Smooth muscle cell (in vitro differentiated cells): ENCODE measurements around the gene HIGD1A. TPM values are rescaled to one million over a fixed set of nuclear protein-coding genes. Genes with fewer than 3 reads are reported as not detected.

Experiments used
- DNase-seq: peaks from one replicate; lab custom pipeline; 2025; ENCODE audit not compliant: unreplicated experiment; lab: John Stamatoyannopoulos, UW
- H2AFZ ChIP-seq: fragments of 200-600 bp; sonication (generic); 2 replicates; pipeline ENCODE4 v1.6.0; 2016; ENCODE audit warnings: antibody characterized with exemption, low read depth, mild to moderate bottlenecking
- H3F3A ChIP-seq: fragments of 200-600 bp; sonication (generic); 2 replicates; pipeline ENCODE4 v1.6.0; 2017; ENCODE audit warnings: antibody characterized with exemption, low read depth
- H3K27ac ChIP-seq: fragments of 200-600 bp; sonication (generic); 2 replicates; pipeline ENCODE4 v1.5.1; 2016; ENCODE audit warnings: low read depth, mild to moderate bottlenecking
- H3K27me3 ChIP-seq: fragments of 200-600 bp; sonication (generic); 2 replicates; pipeline ENCODE4 v1.6.1; 2016; ENCODE audit warnings: low read depth, mild to moderate bottlenecking
- H3K36me3 ChIP-seq: fragments of 200-600 bp; sonication (generic); 2 replicates; pipeline ENCODE4 v1.5.1; 2016; ENCODE audit warnings: low read depth
- H3K4me1 ChIP-seq: fragments of 200-600 bp; sonication (generic); 2 replicates; pipeline ENCODE4 v1.5.1; 2016; ENCODE audit warnings: low read depth
- H3K4me2 ChIP-seq: fragments of 200-600 bp; sonication (generic); 2 replicates; pipeline ENCODE4 v1.6.0; 2016; ENCODE audit warnings: mild to moderate bottlenecking
- H3K4me3 ChIP-seq: fragments of 200-600 bp; sonication (generic); 2 replicates; pipeline ENCODE4 v1.5.1; 2016; ENCODE audit warnings: mild to moderate bottlenecking
- H3K79me2 ChIP-seq: fragments of 200-600 bp; sonication (generic); 2 replicates; pipeline ENCODE4 v1.6.0; 2016; ENCODE audit warnings: low read depth, mild to moderate bottlenecking
- H3K9ac ChIP-seq: fragments of 200-600 bp; sonication (generic); 2 replicates; pipeline ENCODE4 v1.6.0; 2016; ENCODE audit warnings: low read depth
- H3K9me3 ChIP-seq: fragments of 200-600 bp; sonication (generic); replicated peaks from 2 replicates; pipeline ENCODE4 v1.5.1; 2016; ENCODE audit warnings: low read depth
- H4K20me1 ChIP-seq: fragments of 200-600 bp; sonication (generic); 2 replicates; pipeline ENCODE4 v1.6.0; 2016; ENCODE audit warnings: low read depth
- WGBS: methylation state at CpG from one replicate; pipeline ENCODE4 v1.1.7; 2016; ENCODE audit warnings: low lambda C conversion rate; 5-methylcytosine and 5-hydroxymethylcytosine counted together
- polyA plus RNA-seq: library from polyadenylated mRNA; unstranded; fragments of >200 nt; fragmentation: Nextera tagmentation; extraction: Ambion mirVana; gene quantifications from 2 replicates; pipeline ENCODE4 v1.2.1, GENCODE V29; 2016
- total RNA-seq: library from RNA; depleted of rRNA; stranded (reverse); fragments of >200 nt; gene quantifications from 2 replicates; pipeline ENCODE4 v1.2.3, GENCODE V29; 2014
- TF ChIP-seq, protein P1 (sequence below): fragments of 200-600 bp; sonication (generic); IDR thresholded peaks from 2 replicates; pipeline ENCODE4 v1.5.1; 2017; ENCODE audit warnings: borderline replicate concordance, mild to moderate bottlenecking, antibody characterized with exemption; ENCODE audit not compliant: insufficient read depth, poor library complexity, severe bottlenecking

HIGD1A gene
- total and polyA plus RNA-seq, 2 experiments from 2014 or later = 159 to 339 TPM

GRCh38 chr3:42772670-42773408 lies 31.5 kb downstream of the HIGD1A start, which contains the start of gene CCDC13:
TSS of gene CCDC13 (minus strand) at chr3:42773253. CDS start at chr3:42758345, 14,908 bp downstream.
- Histone ChIP-seq H3K79me2 (no peaks in the 10 kb centered on the region), H3K9me3 (no peaks in the 10 kb centered on the region), H3K9ac (peak within 1 kb of the TSS; percentile 47), H3F3A (no peaks in the 10 kb centered on the region), H3K27me3 (no peaks in the 10 kb centered on the region), H3K4me2 (peak within 1 kb of the TSS; percentile 92), H3K36me3 (no peaks in the 10 kb centered on the region), H3K4me1 (no peaks in the 10 kb centered on the region), H3K4me3 (peak within 1 kb of the TSS; percentile 61), H2AFZ (peak within 1 kb of the TSS; percentile 82), H4K20me1 (no peaks in the 10 kb centered on the region), H3K27ac (peak within 1 kb of the TSS; percentile 23)
- TF ChIP-seq, protein P1, sequence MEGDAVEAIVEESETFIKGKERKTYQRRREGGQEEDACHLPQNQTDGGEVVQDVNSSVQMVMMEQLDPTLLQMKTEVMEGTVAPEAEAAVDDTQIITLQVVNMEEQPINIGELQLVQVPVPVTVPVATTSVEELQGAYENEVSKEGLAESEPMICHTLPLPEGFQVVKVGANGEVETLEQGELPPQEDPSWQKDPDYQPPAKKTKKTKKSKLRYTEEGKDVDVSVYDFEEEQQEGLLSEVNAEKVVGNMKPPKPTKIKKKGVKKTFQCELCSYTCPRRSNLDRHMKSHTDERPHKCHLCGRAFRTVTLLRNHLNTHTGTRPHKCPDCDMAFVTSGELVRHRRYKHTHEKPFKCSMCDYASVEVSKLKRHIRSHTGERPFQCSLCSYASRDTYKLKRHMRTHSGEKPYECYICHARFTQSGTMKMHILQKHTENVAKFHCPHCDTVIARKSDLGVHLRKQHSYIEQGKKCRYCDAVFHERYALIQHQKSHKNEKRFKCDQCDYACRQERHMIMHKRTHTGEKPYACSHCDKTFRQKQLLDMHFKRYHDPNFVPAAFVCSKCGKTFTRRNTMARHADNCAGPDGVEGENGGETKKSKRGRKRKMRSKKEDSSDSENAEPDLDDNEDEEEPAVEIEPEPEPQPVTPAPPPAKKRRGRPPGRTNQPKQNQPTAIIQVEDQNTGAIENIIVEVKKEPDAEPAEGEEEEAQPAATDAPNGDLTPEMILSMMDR = no peak
- peak; percentile 64 for DNase-seq
- WGBS = 5% methylated on average over 62 of the region's 63 CpGs

- no peaks in the 10 kb centered on the region for H3K79me2 ChIP-seq
- H3F3A ChIP-seq = no peaks in the 10 kb centered on the region
- no peaks in the 10 kb centered on the region for H3K4me1 ChIP-seq
- H3K36me3 ChIP-seq = no peaks in the 10 kb centered on the region
- WGBS = 85% methylated on average over 1 of the region's 1 CpG
- no peak overlapping the region for H3K27ac ChIP-seq
- H4K20me1 ChIP-seq = no peaks in the 10 kb centered on the region
- H2AFZ ChIP-seq = no peak overlapping the region
- DNase-seq = no peak
- no peak overlapping the region for H3K4me2 ChIP-seq
- H3K9ac ChIP-seq = no peak overlapping the region
- no peaks in the 10 kb centered on the region for H3K27me3 ChIP-seq
- TF ChIP-seq, protein P1 = no peak
- no peak overlapping the region for H3K4me3 ChIP-seq
- no peaks in the 10 kb centered on the region for H3K9me3 ChIP-seq
Observed at GRCh38 chr3:42771271-42771670, 33.0 kb downstream of the HIGD1A start.

DNA sequence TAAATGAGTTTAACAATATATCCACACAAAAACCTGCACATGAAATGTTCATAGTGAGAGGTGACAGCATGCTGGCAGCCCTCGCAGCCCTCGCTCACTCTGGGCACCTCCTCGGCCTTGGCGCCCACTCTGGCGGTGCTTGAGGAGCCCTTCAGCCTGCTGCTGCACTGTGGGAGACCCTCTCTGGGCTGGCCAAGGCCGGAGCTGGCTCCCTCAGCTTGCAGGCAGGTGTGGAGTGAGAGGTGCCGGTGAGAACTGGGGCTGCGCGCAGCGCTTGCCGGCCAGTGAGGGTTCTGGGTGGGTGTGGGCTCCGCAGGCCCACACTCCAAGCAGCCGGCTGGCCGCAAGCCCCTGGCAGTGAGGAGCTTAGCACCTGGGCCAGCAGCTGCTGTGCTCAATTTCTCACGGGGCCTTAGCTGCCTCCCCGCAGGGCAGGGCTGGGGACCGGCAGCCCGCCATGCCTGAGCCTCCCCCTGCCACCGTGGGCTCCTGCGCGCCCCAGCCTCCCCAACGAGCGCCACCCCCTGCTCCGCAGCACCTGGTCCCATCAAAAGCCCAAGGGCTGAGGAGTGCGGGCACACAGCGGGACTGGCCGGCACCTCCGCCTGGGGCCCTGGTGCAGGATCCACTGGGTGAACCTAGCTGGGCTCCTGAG lies 34.7 kb downstream of the HIGD1A start:
- no peak for DNase-seq
- H3K36me3 ChIP-seq = no peaks in the 10 kb centered on the region
- no peaks in the 10 kb centered on the region for H3K9me3 ChIP-seq
- no peaks in the 10 kb centered on the region for H3K79me2 ChIP-seq
- TF ChIP-seq, protein P1 = no peak
- no peaks in the 10 kb centered on the region for H3F3A ChIP-seq
- no peak overlapping the region for H3K27ac ChIP-seq
- H3K9ac ChIP-seq = no peak overlapping the region
- H3K4me3 ChIP-seq = no peak overlapping the region
- no peak overlapping the region for H2AFZ ChIP-seq
- no peaks in the 10 kb centered on the region for H4K20me1 ChIP-seq
- H3K4me1 ChIP-seq = no peaks in the 10 kb centered on the region
- no peaks in the 10 kb centered on the region for H3K27me3 ChIP-seq
- no peak overlapping the region for H3K4me2 ChIP-seq
- 94% methylated on average over 28 of the region's 28 CpGs for WGBS
